Spleen (tissue), 7 donors: Measurements from ENCODE around the gene C4orf46.

Experiments used
- CTCF ChIP-seq, 11 experiments: fragments of 200-600 bp in 7 of 11; fragments of 450-650 bp in 4 of 11; sonication (generic) in 4 of 11; IDR thresholded peaks in 8 of 11; conservative IDR thresholded peaks in 3 of 11; 1 replicate in 7 of 11; 2 replicates in 4 of 11; pipeline versions ENCODE4 v1.4.0 to v1.8.0; 2016 to 2021; ENCODE audit warnings: antibody characterized with exemption in 11 of 11, inconsistent platforms in 4 of 11, mild to moderate bottlenecking in 1 of 11
- POLR2A ChIP-seq, 3 donors: fragments of 450-650 bp; IDR thresholded peaks; one replicate each; pipeline ENCODE4 v1.5.1; 2017; ENCODE audit warnings: antibody characterized with exemption in 3 of 3, mild to moderate bottlenecking in 1 of 3
- POLR2AphosphoS5 ChIP-seq, 3 donors: sonication (generic); formaldehyde crosslinking; IDR thresholded peaks; one replicate each; pipeline ENCODE4 v1.5.1; 2017; ENCODE audit warnings: antibody characterized with exemption in 3 of 3
- donor health status: DM: no; HTN: no; CAD: no; lungs with moderate emphysema.
- donor health status: DM: no; HTN: no; CAD: no.
- donor health status: DM: no; HTN: no; CAD: no.

- TF ChIP-seq CTCF (IDR thresholded peaks at IDR 0.05 in 8 of 11, conservative IDR thresholded peaks at IDR 0.05 in 3 of 11), result no peak
- no peak for TF ChIP-seq POLR2A (IDR thresholded peaks at IDR 0.05)
- TF ChIP-seq POLR2AphosphoS5 (IDR thresholded peaks at IDR 0.05), result no peak
Measured at GRCh38 chr4:158630893-158631292, 40.8 kb downstream of the C4orf46 start.
